ENCODE measurements around the gene BAZ2A. TPM values are rescaled to one million over a fixed set of nuclear protein-coding genes. Genes with fewer than 3 reads are reported as not detected.
"Not testable (repeated sequence)": the region's sequence is repeated elsewhere in the genome, so short reads cannot be mapped to it uniquely, and the experiment has no call there.

The BAZ2A gene
- total RNA-seq, 1 experiment from 2014 or later, result 16.6 TPM

- DNase-seq (ENCODE audit: low spot score), result no peak
Observed at GRCh38 chr12:56599041-56599440, 31.1 kb downstream of the BAZ2A start.

GRCh38 chr12:56596815-56597214 lies 33.3 kb downstream of the BAZ2A start:
- no peak for DNase-seq (ENCODE audit: low spot score)

GRCh38 chr12:56593909-56594621 lies 36.1 kb downstream of the BAZ2A start:
- peak; percentile 77 for DNase-seq (ENCODE audit: low spot score)

GRCh38 chr12:56591961-56592360 lies 38.2 kb downstream of the BAZ2A start:
- DNase-seq (ENCODE audit: low spot score), result no peak

GRCh38 chr12:56591126-56591525 lies 39.0 kb downstream of the BAZ2A start:
- no peak for DNase-seq (ENCODE audit: low spot score)

GRCh38 chr12:56590237-56590830 lies 39.8 kb downstream of the BAZ2A start:
- peak; percentile 50 for DNase-seq (ENCODE audit: low spot score)

GRCh38 chr12:56589783-56590182 lies 40.3 kb downstream of the BAZ2A start:
- no peak for DNase-seq (ENCODE audit: low spot score)

- no peak for DNase-seq (ENCODE audit: low spot score)
Observed at GRCh38 chr12:56585098-56585497, 45.0 kb downstream of the BAZ2A start.

GRCh38 chr12:56581418-56582145 lies 48.5 kb downstream of the BAZ2A start:
- DNase-seq (ENCODE audit: low spot score), result peak; percentile 89

- no peak for DNase-seq (ENCODE audit: low spot score)
Observed at GRCh38 chr12:56578983-56579546, 51.1 kb downstream of the BAZ2A start.

- DNase-seq (ENCODE audit: low spot score), result not testable (repeated sequence)
Observed at GRCh38 chr12:56577248-56577647, 52.9 kb downstream of the BAZ2A start.

GRCh38 chr12:56574210-56574609 lies 55.9 kb downstream of the BAZ2A start:
- no peak for DNase-seq (ENCODE audit: low spot score)

GRCh38 chr12:56572288-56572687 lies 57.8 kb downstream of the BAZ2A start:
- DNase-seq (ENCODE audit: low spot score), result no peak

GRCh38 chr12:56571121-56571520 lies 59.0 kb downstream of the BAZ2A start:
- DNase-seq (ENCODE audit: low spot score), result no peak

GRCh38 chr12:56568146-56568545 lies 62.0 kb downstream of the BAZ2A start:
- no peak for DNase-seq (ENCODE audit: low spot score)

- DNase-seq (ENCODE audit: low spot score), result peak; percentile 64
Observed at GRCh38 chr12:56565510-56566101, 64.5 kb downstream of the BAZ2A start.

GRCh38 chr12:56551070-56551469 lies 79.1 kb downstream of the BAZ2A start:
- no peak for DNase-seq (ENCODE audit: low spot score)

GRCh38 chr12:56546680-56547079 lies 83.4 kb downstream of the BAZ2A start:
- DNase-seq (ENCODE audit: low spot score), result no peak
